ENCODE measurements around the gene USF1.
"Not testable (repeated sequence)": the region's sequence is repeated elsewhere in the genome, so short reads cannot be mapped to it uniquely, and the experiment has no call there.

USF1 gene

GRCh38 chr1:161069241-161069640 is 23.5 kb upstream of the USF1 start:
- Histone ChIP-seq H3K9me3 (ENCODE audit: control insufficient read depth, low read length) (no peaks in the 10 kb centered on the region), H3K4me1 (ENCODE audit: control insufficient read depth, insufficient read depth, low read length, poor library complexity, severe bottlenecking) (peaks cover 53% of the 10 kb centered on the region), H3K36me3 (ENCODE audit: control insufficient read depth, insufficient read depth, low read length) (peaks cover 4% of the 10 kb centered on the region), H3K27me3 (replicated peaks; ENCODE audit: control insufficient read depth, insufficient read depth, low read length, poor library complexity, severe bottlenecking) (no peaks in the 10 kb centered on the region), H3K4me3 (ENCODE audit: insufficient read depth, low read depth, low read length, poor library complexity, severe bottlenecking) (peak overlapping the region; percentile 89), H3K27ac (ENCODE audit: insufficient read depth, low read length, poor library complexity, severe bottlenecking) (peak overlapping the region; percentile 94)
- no peak for DNase-seq

GRCh38 chr1:161068306-161069234 is 22.8 kb upstream of the USF1 start:
- Histone ChIP-seq H3K27me3 (replicated peaks; ENCODE audit: control insufficient read depth, insufficient read depth, low read length, poor library complexity, severe bottlenecking) (no peaks in the 10 kb centered on the region), H3K4me3 (ENCODE audit: insufficient read depth, low read depth, low read length, poor library complexity, severe bottlenecking) (peak overlapping the region; percentile 89), H3K36me3 (ENCODE audit: control insufficient read depth, insufficient read depth, low read length) (peaks cover 4% of the 10 kb centered on the region), H3K4me1 (ENCODE audit: control insufficient read depth, insufficient read depth, low read length, poor library complexity, severe bottlenecking) (peaks cover 58% of the 10 kb centered on the region), H3K9me3 (ENCODE audit: control insufficient read depth, low read length) (no peaks in the 10 kb centered on the region), H3K27ac (ENCODE audit: insufficient read depth, low read length, poor library complexity, severe bottlenecking) (peak overlapping the region; percentile 94)
- peak; percentile 77 to 80 (median 79) for DNase-seq

GRCh38 chr1:161066694-161067093 is 20.9 kb upstream of the USF1 start:
- Histone ChIP-seq H3K27me3 (replicated peaks; ENCODE audit: control insufficient read depth, insufficient read depth, low read length, poor library complexity, severe bottlenecking) (no peaks in the 10 kb centered on the region), H3K9me3 (ENCODE audit: control insufficient read depth, low read length) (no peaks in the 10 kb centered on the region), H3K27ac (ENCODE audit: insufficient read depth, low read length, poor library complexity, severe bottlenecking) (peak overlapping the region; percentile 94), H3K36me3 (ENCODE audit: control insufficient read depth, insufficient read depth, low read length) (peaks cover 4% of the 10 kb centered on the region), H3K4me1 (ENCODE audit: control insufficient read depth, insufficient read depth, low read length, poor library complexity, severe bottlenecking) (peaks cover 58% of the 10 kb centered on the region), H3K4me3 (ENCODE audit: insufficient read depth, low read depth, low read length, poor library complexity, severe bottlenecking) (peak overlapping the region; percentile 33)
- no peak for DNase-seq

DNA sequence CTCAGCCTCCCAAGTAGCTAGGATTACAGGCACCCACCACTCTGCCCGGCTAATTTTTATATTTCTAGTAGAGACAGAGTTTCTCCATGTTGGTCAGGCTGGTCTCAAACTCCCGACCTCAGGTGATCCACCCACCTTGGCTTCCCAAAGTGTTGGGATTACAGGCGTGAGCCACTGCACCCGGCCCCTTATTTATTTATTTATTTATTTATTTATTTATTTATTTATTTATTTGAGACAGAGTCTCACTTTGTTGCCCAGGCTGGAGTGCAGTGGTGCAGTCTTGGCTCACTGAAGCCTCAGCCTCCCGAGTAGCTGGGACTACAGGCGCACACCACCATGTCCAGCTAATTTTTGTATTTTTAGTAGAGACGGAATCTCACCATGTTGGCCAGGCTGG is 19.9 kb upstream of the USF1 start:
- not testable (repeated sequence) for H3K9me3 ChIP-seq (ENCODE audit: control insufficient read depth, low read length); H3K27me3 ChIP-seq (replicated peaks; ENCODE audit: control insufficient read depth, insufficient read depth, low read length, poor library complexity, severe bottlenecking); H3K27ac ChIP-seq (ENCODE audit: insufficient read depth, low read length, poor library complexity, severe bottlenecking); H3K4me3 ChIP-seq (ENCODE audit: insufficient read depth, low read depth, low read length, poor library complexity, severe bottlenecking); DNase-seq; H3K36me3 ChIP-seq (ENCODE audit: control insufficient read depth, insufficient read depth, low read length)
- H3K4me1 ChIP-seq (ENCODE audit: control insufficient read depth, insufficient read depth, low read length, poor library complexity, severe bottlenecking) = peaks cover 62% of the 10 kb centered on the region

- Histone ChIP-seq H3K27ac (ENCODE audit: insufficient read depth, low read length, poor library complexity, severe bottlenecking) (peak overlapping the region; percentile 46), H3K4me1 (ENCODE audit: control insufficient read depth, insufficient read depth, low read length, poor library complexity, severe bottlenecking) (peaks cover 54% of the 10 kb centered on the region)
These were observed 18.2 kb upstream of the USF1 start for GRCh38 chr1:161063936-161064335.

DNA sequence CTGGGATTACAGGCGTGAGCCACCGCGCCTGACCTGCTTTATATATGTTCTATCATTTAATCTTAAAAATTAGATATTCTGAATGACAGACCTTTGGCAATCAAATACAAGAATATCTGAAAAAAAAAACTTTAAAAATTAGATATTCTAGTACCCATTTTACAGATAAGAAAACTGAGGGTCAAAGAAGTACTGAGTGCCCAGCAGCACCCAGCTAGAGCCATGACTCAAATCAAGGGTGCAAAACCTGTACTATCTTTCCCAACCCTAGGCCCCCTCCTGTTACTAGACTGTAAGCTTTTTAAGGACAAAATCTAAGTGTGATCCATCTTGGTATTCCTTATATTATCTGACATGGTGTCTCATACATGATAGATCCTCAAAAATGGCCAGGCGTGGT is 15.6 kb upstream of the USF1 start:
- Histone ChIP-seq H3K27me3 (replicated peaks; ENCODE audit: control insufficient read depth, insufficient read depth, low read length, poor library complexity, severe bottlenecking) (no peaks in the 10 kb centered on the region), H3K27ac (ENCODE audit: insufficient read depth, low read length, poor library complexity, severe bottlenecking) (no peak overlapping the region), H3K9me3 (ENCODE audit: control insufficient read depth, low read length) (no peaks in the 10 kb centered on the region), H3K36me3 (ENCODE audit: control insufficient read depth, insufficient read depth, low read length) (peaks cover 30% of the 10 kb centered on the region), H3K4me1 (ENCODE audit: control insufficient read depth, insufficient read depth, low read length, poor library complexity, severe bottlenecking) (peaks cover 36% of the 10 kb centered on the region), H3K4me3 (ENCODE audit: insufficient read depth, low read depth, low read length, poor library complexity, severe bottlenecking) (no peak overlapping the region)
- DNase-seq = no peak

More at GRCh38 chr1:161063936-161064335, 18.2 kb upstream of the USF1 start:
- H3K9me3 ChIP-seq (ENCODE audit: control insufficient read depth, low read length); DNase-seq; H3K27me3 ChIP-seq (replicated peaks; ENCODE audit: control insufficient read depth, insufficient read depth, low read length, poor library complexity, severe bottlenecking); H3K4me3 ChIP-seq (ENCODE audit: insufficient read depth, low read depth, low read length, poor library complexity, severe bottlenecking): not testable (repeated sequence)
- peaks cover 18% of the 10 kb centered on the region for H3K36me3 ChIP-seq (ENCODE audit: control insufficient read depth, insufficient read depth, low read length)

DNA sequence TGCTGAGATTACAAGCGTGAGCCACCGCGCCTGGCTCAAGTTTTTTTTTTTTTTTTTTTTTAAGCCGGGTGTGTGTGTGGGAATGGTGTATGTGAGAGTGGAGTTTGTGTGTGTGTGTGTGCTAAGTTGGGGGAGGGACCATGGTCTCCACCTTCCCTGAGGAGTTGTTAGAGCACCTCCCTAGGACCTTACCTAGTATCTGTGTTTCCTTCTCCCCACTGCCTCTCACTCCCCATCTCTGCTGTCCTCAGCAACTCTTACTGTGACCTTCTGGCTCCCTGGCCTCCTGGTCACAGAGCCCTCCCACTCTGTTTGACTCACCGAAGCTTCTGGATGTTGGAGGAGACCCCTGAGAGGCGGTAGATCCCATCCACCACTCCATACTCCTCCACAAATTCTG is 13.5 kb upstream of the USF1 start:
- peaks cover 44% of the 10 kb centered on the region for H3K36me3 ChIP-seq (ENCODE audit: control insufficient read depth, insufficient read depth, low read length)
- H3K4me1 ChIP-seq (ENCODE audit: control insufficient read depth, insufficient read depth, low read length, poor library complexity, severe bottlenecking) = peaks cover 19% of the 10 kb centered on the region
- no peak overlapping the region for H3K27ac ChIP-seq (ENCODE audit: insufficient read depth, low read length, poor library complexity, severe bottlenecking)
- no peak overlapping the region for H3K4me3 ChIP-seq (ENCODE audit: insufficient read depth, low read depth, low read length, poor library complexity, severe bottlenecking)
- H3K27me3 ChIP-seq (replicated peaks; ENCODE audit: control insufficient read depth, insufficient read depth, low read length, poor library complexity, severe bottlenecking) = no peaks in the 10 kb centered on the region
- H3K9me3 ChIP-seq (ENCODE audit: control insufficient read depth, low read length) = no peaks in the 10 kb centered on the region
- DNase-seq = no peak

DNA sequence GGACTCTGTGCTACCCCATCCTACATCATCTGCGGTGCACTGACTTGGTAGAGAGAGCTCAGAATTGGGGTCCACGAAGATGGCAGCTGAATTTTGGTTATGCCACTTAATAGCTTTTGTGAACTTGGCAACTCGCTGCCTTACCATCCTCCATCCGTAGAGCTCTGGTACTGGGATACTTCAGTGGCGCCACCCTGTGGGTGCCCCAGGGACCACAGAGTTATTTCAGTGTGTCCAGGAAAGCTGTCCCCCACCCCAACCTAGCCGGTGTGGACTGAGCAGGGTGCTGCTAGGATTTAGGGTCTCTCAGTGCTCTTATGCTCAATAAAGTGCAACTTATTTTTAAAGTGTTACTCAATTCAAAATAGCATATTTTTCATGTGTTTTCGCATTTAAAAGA is 9.0 kb upstream of the USF1 start:
- no peaks in the 10 kb centered on the region for H3K27me3 ChIP-seq (replicated peaks; ENCODE audit: control insufficient read depth, insufficient read depth, low read length, poor library complexity, severe bottlenecking)
- H3K36me3 ChIP-seq (ENCODE audit: control insufficient read depth, insufficient read depth, low read length) = peaks cover 79% of the 10 kb centered on the region
- no peaks in the 10 kb centered on the region for H3K9me3 ChIP-seq (ENCODE audit: control insufficient read depth, low read length)
- peaks cover 4% of the 10 kb centered on the region for H3K4me1 ChIP-seq (ENCODE audit: control insufficient read depth, insufficient read depth, low read length, poor library complexity, severe bottlenecking)
- no peak overlapping the region for H3K27ac ChIP-seq (ENCODE audit: insufficient read depth, low read length, poor library complexity, severe bottlenecking)
- H3K4me3 ChIP-seq (ENCODE audit: insufficient read depth, low read depth, low read length, poor library complexity, severe bottlenecking) = no peak overlapping the region
- no peak for DNase-seq

DNA sequence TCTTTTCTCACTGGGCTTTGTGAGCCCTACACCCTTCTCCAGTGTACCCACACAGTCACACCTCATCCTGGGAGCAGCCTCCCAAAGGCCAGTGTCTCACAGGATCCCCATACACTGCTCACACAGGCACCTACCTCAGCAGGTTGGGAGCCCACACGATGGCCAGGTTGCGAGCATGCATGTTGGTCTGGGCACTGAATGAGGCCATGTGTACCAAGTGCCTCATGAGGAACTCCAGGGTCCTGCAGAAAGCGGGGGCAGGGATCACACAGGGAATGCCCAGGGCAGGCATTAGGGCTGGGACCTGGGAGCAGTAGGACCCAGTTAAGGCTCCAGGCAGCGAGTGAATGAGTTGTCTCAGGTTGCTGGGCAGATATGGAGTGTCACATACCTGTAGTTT is 8.5 kb upstream of the USF1 start:
- H3K9me3 ChIP-seq (ENCODE audit: control insufficient read depth, low read length) = no peaks in the 10 kb centered on the region
- H3K27ac ChIP-seq (ENCODE audit: insufficient read depth, low read length, poor library complexity, severe bottlenecking) = no peak overlapping the region
- H3K36me3 ChIP-seq (ENCODE audit: control insufficient read depth, insufficient read depth, low read length) = peaks cover 79% of the 10 kb centered on the region
- no peak overlapping the region for H3K4me3 ChIP-seq (ENCODE audit: insufficient read depth, low read depth, low read length, poor library complexity, severe bottlenecking)
- no peaks in the 10 kb centered on the region for H3K4me1 ChIP-seq (ENCODE audit: control insufficient read depth, insufficient read depth, low read length, poor library complexity, severe bottlenecking)
- no peak for DNase-seq
- H3K27me3 ChIP-seq (replicated peaks; ENCODE audit: control insufficient read depth, insufficient read depth, low read length, poor library complexity, severe bottlenecking) = no peaks in the 10 kb centered on the region

DNA sequence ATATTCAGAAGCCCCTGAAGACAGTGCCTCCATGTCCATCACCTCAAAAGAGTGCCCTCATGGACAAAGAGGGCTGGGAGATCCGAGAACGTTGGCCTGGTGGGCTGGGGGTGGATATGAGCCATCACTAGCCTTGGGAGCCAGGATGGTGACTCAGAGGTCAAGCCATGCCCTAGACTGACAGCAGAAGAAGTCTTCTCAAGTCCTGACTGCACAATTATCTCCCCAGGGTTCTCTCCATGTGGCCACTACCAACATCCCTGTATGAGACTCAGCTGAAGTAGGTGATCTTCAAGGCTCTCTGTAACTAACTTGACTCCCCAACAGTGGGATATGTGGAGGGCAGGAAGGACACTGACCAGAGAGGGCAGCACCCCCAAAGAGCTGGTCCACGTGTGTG is 7.1 kb upstream of the USF1 start:
- no peak for DNase-seq
- Histone ChIP-seq H3K4me1 (ENCODE audit: control insufficient read depth, insufficient read depth, low read length, poor library complexity, severe bottlenecking) (no peaks in the 10 kb centered on the region), H3K27ac (ENCODE audit: insufficient read depth, low read length, poor library complexity, severe bottlenecking) (no peak overlapping the region), H3K27me3 (replicated peaks; ENCODE audit: control insufficient read depth, insufficient read depth, low read length, poor library complexity, severe bottlenecking) (no peaks in the 10 kb centered on the region), H3K36me3 (ENCODE audit: control insufficient read depth, insufficient read depth, low read length) (peaks cover 89% of the 10 kb centered on the region), H3K4me3 (ENCODE audit: insufficient read depth, low read depth, low read length, poor library complexity, severe bottlenecking) (no peak overlapping the region), H3K9me3 (ENCODE audit: control insufficient read depth, low read length) (no peaks in the 10 kb centered on the region)
